ENCODE measurements around the gene DIS3L2.

Gene DIS3L2

DNA sequence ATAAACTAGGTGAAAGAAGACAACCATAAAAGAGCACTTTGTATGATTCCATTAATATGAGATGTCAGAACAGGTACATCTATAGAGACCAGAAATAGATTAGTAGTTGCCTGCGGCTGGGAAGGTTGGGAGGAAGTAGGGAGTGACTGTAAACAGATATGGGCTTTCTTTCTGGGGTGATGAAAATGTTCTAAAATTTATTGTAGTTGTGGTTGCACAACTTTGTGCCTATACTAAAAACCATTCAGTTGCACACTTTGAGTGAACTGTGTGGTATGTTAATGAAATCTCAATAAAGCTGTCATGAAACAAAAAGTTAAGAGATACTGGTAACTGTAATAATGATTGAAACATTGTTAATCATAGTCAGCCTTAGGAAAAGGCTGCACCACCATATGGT, 264.4 kb downstream of the DIS3L2 start:
- Histone ChIP-seq H3K4me1 (ENCODE audit: control insufficient read depth, insufficient read depth, low read length) (peaks cover 22% of the 10 kb centered on the region), H3K36me3 (ENCODE audit: control insufficient read depth, insufficient read depth, low read length, severe bottlenecking) (no peaks in the 10 kb centered on the region), H3K9ac (ENCODE audit: low read length) (no peak overlapping the region), H3K9me3 (ENCODE audit: control insufficient read depth, low read length) (no peaks in the 10 kb centered on the region), H3K27me3 (replicated peaks; ENCODE audit: control insufficient read depth, insufficient read depth, low read length) (no peaks in the 10 kb centered on the region), H3K4me3 (ENCODE audit: low read length) (no peak overlapping the region)
- no peak for DNase-seq (ENCODE audit: low read depth)

DNA sequence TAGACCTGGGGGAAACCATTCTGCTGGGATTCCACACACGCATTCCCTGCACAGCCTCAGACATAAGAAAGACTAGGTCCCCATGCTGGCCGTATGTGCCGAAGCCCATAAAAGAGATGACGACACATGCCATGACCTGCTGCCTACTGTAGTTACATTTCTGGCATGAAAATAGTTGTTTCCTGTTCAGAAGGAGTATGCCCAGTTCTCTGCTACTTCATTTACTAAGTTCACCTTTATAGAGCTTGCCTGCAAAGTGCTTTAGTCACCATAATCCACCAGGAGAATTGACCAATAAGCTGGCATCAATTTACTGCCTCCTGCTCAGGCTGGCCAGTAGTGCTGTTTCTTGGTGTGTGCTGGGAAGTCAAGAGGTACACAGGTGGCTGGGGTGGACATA, 266.8 kb downstream of the DIS3L2 start:
- DNase-seq (ENCODE audit: low read depth) = no peak
- no peak overlapping the region for H3K9ac ChIP-seq (ENCODE audit: low read length)
- H3K4me3 ChIP-seq (ENCODE audit: low read length) = no peak overlapping the region
- no peaks in the 10 kb centered on the region for H3K27me3 ChIP-seq (replicated peaks; ENCODE audit: control insufficient read depth, insufficient read depth, low read length)
- H3K9me3 ChIP-seq (ENCODE audit: control insufficient read depth, low read length) = no peaks in the 10 kb centered on the region
- H3K4me1 ChIP-seq (ENCODE audit: control insufficient read depth, insufficient read depth, low read length) = peaks cover 22% of the 10 kb centered on the region
- H3K36me3 ChIP-seq (ENCODE audit: control insufficient read depth, insufficient read depth, low read length, severe bottlenecking) = no peaks in the 10 kb centered on the region

DNA sequence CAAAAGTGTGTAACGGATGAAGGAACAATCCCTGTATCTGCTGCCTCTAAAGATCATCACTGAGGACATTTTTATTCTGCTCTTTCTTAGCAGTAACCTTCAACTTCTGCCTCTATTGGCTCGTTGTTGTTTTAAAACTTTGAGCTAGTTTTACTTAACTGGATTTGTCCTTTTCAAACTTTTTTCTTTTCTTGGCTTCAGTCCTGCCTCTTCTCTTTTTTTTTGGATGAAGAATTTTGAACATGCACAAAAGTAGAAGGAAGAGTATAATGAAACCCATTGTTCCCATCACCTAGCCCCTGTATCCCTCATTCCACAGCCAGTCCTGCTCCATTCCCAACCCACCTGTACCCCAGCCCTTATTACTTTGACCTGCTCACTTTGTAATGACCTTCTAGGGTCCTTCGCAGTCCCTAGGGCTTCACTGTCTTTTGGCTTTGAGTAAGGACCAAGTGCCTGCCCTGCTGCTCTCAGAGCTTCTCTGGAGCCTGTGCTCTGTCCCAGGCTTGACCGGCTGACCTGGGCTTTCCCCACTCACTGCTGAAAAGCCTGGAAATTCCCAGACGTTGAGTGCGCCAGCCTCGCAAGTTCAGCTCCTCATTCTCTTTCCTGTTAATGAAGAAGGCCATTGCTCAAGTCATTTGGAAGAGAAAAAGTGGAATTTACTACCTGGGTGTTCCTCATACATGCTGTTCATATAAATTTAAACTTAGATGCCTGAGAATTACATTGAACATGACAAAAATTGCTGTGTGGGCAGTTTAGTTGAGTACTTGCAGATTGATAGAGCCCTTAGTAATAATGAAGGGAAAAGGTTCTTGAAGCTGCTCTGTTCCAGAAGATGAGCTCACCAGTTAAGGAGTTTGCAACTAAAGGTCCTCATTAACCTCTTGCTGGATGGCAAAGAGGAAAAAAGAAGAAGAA, 267.7 kb downstream of the DIS3L2 start:
- DNase-seq (ENCODE audit: low read depth) = no peak
- Histone ChIP-seq H3K36me3 (ENCODE audit: control insufficient read depth, insufficient read depth, low read length, severe bottlenecking) (no peaks in the 10 kb centered on the region), H3K4me3 (ENCODE audit: low read length) (no peak overlapping the region), H3K27me3 (replicated peaks; ENCODE audit: control insufficient read depth, insufficient read depth, low read length) (no peaks in the 10 kb centered on the region), H3K9me3 (ENCODE audit: control insufficient read depth, low read length) (no peaks in the 10 kb centered on the region), H3K9ac (ENCODE audit: low read length) (no peak overlapping the region), H3K4me1 (ENCODE audit: control insufficient read depth, insufficient read depth, low read length) (peaks cover 22% of the 10 kb centered on the region)

DNA sequence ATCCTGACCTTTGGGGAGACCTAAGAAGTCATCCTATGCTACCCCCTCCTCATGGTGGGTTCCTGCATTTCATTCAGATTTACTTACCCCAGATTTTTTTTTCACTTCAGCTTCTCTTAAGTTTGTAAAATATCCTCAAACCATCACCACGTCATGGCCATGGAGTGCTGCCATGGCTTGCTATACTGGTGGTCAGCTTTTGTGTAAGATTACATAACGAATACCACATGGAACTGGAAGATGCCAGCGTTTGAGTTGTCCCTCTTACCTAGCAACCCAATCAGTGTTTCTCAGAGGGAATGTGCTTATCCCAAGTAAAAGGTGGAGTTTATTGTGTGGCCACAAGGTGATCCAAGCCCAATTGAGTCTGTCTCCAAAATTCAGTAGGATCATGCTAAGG, 268.4 kb downstream of the DIS3L2 start:
- H3K9ac ChIP-seq (ENCODE audit: low read length) = no peak overlapping the region
- DNase-seq (ENCODE audit: low read depth) = no peak
- H3K27me3 ChIP-seq (replicated peaks; ENCODE audit: control insufficient read depth, insufficient read depth, low read length) = no peaks in the 10 kb centered on the region
- no peaks in the 10 kb centered on the region for H3K9me3 ChIP-seq (ENCODE audit: control insufficient read depth, low read length)
- no peak overlapping the region for H3K4me3 ChIP-seq (ENCODE audit: low read length)
- H3K36me3 ChIP-seq (ENCODE audit: control insufficient read depth, insufficient read depth, low read length, severe bottlenecking) = no peaks in the 10 kb centered on the region
- H3K4me1 ChIP-seq (ENCODE audit: control insufficient read depth, insufficient read depth, low read length) = peaks cover 22% of the 10 kb centered on the region

DNA sequence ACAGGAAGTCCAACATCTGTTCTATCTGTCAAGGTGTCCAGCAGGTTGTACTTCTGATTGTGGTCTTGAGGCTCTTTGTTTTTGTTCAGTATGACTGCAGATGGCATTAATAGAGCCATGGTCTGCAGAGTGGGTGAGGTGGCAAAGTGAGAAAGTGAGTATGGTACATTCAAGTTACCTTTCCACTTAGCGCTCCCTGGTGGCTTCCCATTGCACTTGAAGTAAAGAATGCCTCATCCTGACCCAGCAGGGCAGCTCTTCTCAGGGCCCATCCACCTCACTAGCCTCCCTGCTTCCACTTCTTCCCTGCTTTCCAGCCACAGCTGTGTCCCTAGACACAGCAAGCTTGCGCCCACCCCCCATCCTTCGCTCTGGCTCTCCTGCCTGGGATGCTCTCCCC, 269.0 kb downstream of the DIS3L2 start:
- Histone ChIP-seq H3K27me3 (replicated peaks; ENCODE audit: control insufficient read depth, insufficient read depth, low read length) (no peaks in the 10 kb centered on the region), H3K4me1 (ENCODE audit: control insufficient read depth, insufficient read depth, low read length) (peaks cover 22% of the 10 kb centered on the region), H3K9ac (ENCODE audit: low read length) (no peak overlapping the region), H3K4me3 (ENCODE audit: low read length) (no peak overlapping the region), H3K36me3 (ENCODE audit: control insufficient read depth, insufficient read depth, low read length, severe bottlenecking) (no peaks in the 10 kb centered on the region), H3K9me3 (ENCODE audit: control insufficient read depth, low read length) (no peaks in the 10 kb centered on the region)
- no peak for DNase-seq (ENCODE audit: low read depth)

DNA sequence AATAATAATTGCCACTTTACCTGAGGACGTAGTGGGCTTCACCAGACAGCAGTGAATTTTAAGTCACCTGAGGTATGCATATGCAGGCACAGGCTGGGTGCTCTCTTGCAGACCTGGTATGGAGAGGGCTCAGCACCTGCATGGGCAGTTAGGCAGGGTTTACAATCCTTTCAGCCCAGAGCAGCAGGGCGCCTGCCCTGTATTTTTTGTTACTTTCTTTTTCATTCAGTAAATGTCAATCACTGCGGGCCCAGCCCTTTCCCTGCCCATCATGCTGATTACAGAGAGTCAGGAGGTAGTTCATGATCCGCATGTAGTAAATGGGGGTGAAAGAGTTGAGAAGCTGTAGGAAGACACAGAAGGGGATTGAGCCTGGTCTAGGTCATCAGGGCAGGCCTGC, 270.0 kb downstream of the DIS3L2 start:
- no peak for DNase-seq (ENCODE audit: low read depth)
- Histone ChIP-seq H3K27me3 (replicated peaks; ENCODE audit: control insufficient read depth, insufficient read depth, low read length) (no peaks in the 10 kb centered on the region), H3K9ac (ENCODE audit: low read length) (no peak overlapping the region), H3K4me1 (ENCODE audit: control insufficient read depth, insufficient read depth, low read length) (peaks cover 22% of the 10 kb centered on the region), H3K36me3 (ENCODE audit: control insufficient read depth, insufficient read depth, low read length, severe bottlenecking) (no peaks in the 10 kb centered on the region), H3K9me3 (ENCODE audit: control insufficient read depth, low read length) (no peaks in the 10 kb centered on the region), H3K4me3 (ENCODE audit: low read length) (no peak overlapping the region)

DNA sequence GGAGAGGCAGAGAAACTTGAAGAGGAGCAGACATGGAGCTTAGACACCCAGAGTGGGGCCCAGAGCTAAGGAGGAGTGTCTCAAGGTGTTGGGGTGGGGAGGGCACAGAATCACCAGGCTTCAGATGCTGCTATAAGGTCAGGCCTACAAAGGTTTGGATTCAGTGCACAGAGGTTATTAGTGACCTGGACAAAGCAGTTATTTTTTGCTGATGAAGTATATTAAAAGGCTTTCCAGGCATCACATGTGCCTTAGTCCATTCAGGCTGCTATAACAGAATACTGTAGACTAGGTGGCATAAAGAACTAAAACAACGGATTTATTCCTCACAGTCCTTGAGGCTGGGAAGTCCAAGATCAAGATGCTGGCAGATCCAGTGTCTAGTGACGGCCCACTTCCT, 271.4 kb downstream of the DIS3L2 start:
- Histone ChIP-seq H3K9me3 (ENCODE audit: control insufficient read depth, low read length) (no peaks in the 10 kb centered on the region), H3K27me3 (replicated peaks; ENCODE audit: control insufficient read depth, insufficient read depth, low read length) (no peaks in the 10 kb centered on the region), H3K4me1 (ENCODE audit: control insufficient read depth, insufficient read depth, low read length) (peaks cover 22% of the 10 kb centered on the region), H3K4me3 (ENCODE audit: low read length) (no peak overlapping the region), H3K36me3 (ENCODE audit: control insufficient read depth, insufficient read depth, low read length, severe bottlenecking) (no peaks in the 10 kb centered on the region), H3K9ac (ENCODE audit: low read length) (no peak overlapping the region)
- DNase-seq (ENCODE audit: low read depth) = no peak

DNA sequence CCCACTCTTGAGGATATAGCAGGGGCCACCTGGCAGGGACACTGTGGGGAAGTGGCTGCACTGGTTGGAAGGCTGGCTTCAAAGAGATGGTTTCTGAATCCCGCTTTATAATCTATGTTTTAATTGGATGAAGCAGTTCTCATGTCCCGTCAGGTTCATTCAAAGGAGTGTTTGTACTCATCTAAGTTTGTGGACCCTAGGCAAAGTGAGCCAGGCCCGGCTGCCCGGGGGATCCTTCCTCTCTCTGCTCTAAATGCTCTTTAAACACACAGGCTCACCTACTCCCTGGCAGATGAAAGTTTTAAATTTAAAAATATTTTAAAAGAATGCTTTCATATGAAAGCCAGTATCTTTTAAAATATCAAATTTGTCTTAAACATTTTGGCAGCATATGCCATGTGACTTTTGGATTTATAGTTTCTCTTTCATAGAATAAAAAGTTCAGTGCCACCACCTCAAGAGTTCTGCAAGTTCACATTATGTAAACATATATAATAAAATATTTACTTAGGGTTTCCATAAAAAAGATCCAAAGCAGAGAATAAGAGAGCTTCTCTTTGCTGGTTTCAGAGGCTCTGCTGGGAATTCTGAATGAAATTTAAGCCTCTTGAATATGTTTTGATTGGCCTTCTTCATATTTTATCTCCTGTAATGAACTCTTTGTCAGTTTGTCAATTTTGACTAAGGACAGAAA, 273.6 kb downstream of the DIS3L2 start:
- H3K4me3 ChIP-seq (ENCODE audit: low read length) = no peak overlapping the region
- no peaks in the 10 kb centered on the region for H3K27me3 ChIP-seq (replicated peaks; ENCODE audit: control insufficient read depth, insufficient read depth, low read length)
- no peak for DNase-seq (ENCODE audit: low read depth)
- no peak overlapping the region for H3K9ac ChIP-seq (ENCODE audit: low read length)
- H3K4me1 ChIP-seq (ENCODE audit: control insufficient read depth, insufficient read depth, low read length) = peaks cover 3% of the 10 kb centered on the region
- H3K36me3 ChIP-seq (ENCODE audit: control insufficient read depth, insufficient read depth, low read length, severe bottlenecking) = peaks cover 17% of the 10 kb centered on the region
- H3K9me3 ChIP-seq (ENCODE audit: control insufficient read depth, low read length) = no peaks in the 10 kb centered on the region

DNA sequence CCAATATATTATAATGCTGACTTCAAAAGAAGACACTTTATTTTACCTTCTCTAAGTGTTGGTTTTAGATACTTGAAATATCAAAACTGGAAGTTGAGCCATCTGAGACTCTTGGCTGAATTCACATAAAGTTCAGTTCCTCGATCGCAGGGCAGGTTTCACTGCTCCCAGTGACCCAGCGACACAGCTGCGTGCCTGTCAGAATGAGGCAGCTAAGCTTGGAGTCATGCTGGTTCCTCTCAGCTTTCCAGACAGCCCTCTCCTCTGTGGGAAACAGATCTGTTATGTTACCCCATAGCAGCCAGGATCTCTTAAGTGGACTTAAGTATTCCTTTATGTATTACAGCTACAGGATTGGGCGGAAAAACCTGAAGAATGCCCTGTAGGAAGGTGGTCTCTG, 274.2 kb downstream of the DIS3L2 start:
- Histone ChIP-seq H3K9ac (ENCODE audit: low read length) (no peak overlapping the region), H3K9me3 (ENCODE audit: control insufficient read depth, low read length) (no peaks in the 10 kb centered on the region), H3K36me3 (ENCODE audit: control insufficient read depth, insufficient read depth, low read length, severe bottlenecking) (peaks cover 17% of the 10 kb centered on the region), H3K4me3 (ENCODE audit: low read length) (no peak overlapping the region), H3K27me3 (replicated peaks; ENCODE audit: control insufficient read depth, insufficient read depth, low read length) (no peaks in the 10 kb centered on the region), H3K4me1 (ENCODE audit: control insufficient read depth, insufficient read depth, low read length) (no peaks in the 10 kb centered on the region)
- no peak for DNase-seq (ENCODE audit: low read depth)

DNA sequence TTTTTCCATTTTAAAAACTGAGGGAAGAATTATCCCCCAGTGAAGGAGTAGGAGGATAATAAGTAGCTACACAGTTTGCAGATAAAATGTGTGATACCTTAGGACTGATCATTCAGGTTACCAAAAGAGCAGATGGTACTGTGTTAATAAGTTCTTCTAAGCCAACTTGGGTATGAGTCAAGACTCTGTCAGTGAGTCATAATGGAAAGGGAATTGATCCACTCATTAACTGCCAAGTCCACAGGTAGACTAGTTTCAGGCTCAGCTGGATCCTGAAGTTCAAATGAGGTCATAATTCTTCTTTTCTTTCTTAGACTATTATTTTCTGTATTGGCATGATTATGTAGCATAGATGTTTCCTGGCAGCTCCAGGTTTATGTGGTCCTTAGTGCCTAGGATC, 274.7 kb downstream of the DIS3L2 start:
- Histone ChIP-seq H3K4me1 (ENCODE audit: control insufficient read depth, insufficient read depth, low read length) (no peaks in the 10 kb centered on the region), H3K27me3 (replicated peaks; ENCODE audit: control insufficient read depth, insufficient read depth, low read length) (no peaks in the 10 kb centered on the region), H3K4me3 (ENCODE audit: low read length) (no peak overlapping the region), H3K9me3 (ENCODE audit: control insufficient read depth, low read length) (no peaks in the 10 kb centered on the region), H3K9ac (ENCODE audit: low read length) (no peak overlapping the region), H3K36me3 (ENCODE audit: control insufficient read depth, insufficient read depth, low read length, severe bottlenecking) (peaks cover 17% of the 10 kb centered on the region)
- no peak for DNase-seq (ENCODE audit: low read depth)

DNA sequence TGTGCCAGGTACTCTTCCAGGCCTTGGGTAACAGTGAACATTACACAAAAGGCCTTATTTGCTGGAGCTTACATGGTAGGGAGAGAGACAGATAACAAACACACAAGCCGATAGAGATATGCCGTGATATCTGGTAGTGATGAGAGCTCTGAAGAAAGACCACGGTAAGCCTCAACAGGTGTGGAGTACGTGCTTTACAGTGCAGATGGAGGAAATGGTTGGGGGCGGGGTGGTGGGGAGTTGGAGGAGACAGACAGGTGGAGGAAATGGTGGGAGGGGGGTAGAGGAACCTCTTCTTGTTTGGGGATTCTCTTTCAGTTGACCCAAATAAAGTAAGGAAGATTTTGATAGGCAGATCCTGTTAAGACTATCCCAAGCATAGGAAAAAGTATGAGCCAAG, 276.0 kb downstream of the DIS3L2 start:
- no peaks in the 10 kb centered on the region for H3K9me3 ChIP-seq (ENCODE audit: control insufficient read depth, low read length)
- no peak overlapping the region for H3K4me3 ChIP-seq (ENCODE audit: low read length)
- no peaks in the 10 kb centered on the region for H3K4me1 ChIP-seq (ENCODE audit: control insufficient read depth, insufficient read depth, low read length)
- no peak overlapping the region for H3K9ac ChIP-seq (ENCODE audit: low read length)
- no peaks in the 10 kb centered on the region for H3K27me3 ChIP-seq (replicated peaks; ENCODE audit: control insufficient read depth, insufficient read depth, low read length)
- no peak for DNase-seq (ENCODE audit: low read depth)
- peaks cover 17% of the 10 kb centered on the region for H3K36me3 ChIP-seq (ENCODE audit: control insufficient read depth, insufficient read depth, low read length, severe bottlenecking)
